Neural progenitor cell (in vitro differentiated cells): ENCODE results near the gene COL8A1. TPM values are rescaled to one million over a fixed set of nuclear protein-coding genes. Genes with fewer than 3 reads are reported as not detected.

Experiments
- DNase-seq: peaks from one replicate; pipeline ENCODE4 v3.0.0-alpha.2; 2016; ENCODE audit warnings: low spot score
- H2AFZ ChIP-seq: fragments of 200-600 bp; sonication (generic); replicated peaks from 2 replicates; pipeline ENCODE4 v1.6.1; 2016; ENCODE audit warnings: antibody characterized with exemption
- H3F3A ChIP-seq: fragments of 200-600 bp; sonication (generic); 2 replicates; pipeline ENCODE4 v1.6.1; 2016; ENCODE audit warnings: antibody characterized with exemption, low read depth
- H3K27ac ChIP-seq: fragments of 200-600 bp; sonication (generic); 2 replicates; pipeline ENCODE4 v1.5.1; 2016; ENCODE audit warnings: mild to moderate bottlenecking
- H3K27me3 ChIP-seq: fragments of 200-600 bp; sonication (generic); 2 replicates; pipeline ENCODE4 v1.6.1; 2016; ENCODE audit warnings: mild to moderate bottlenecking, moderate library complexity
- H3K36me3 ChIP-seq: fragments of 200-600 bp; sonication (generic); 2 replicates; pipeline ENCODE4 v1.5.1; 2016
- H3K4me1 ChIP-seq: fragments of 200-600 bp; sonication (generic); 2 replicates; pipeline ENCODE4 v1.6.1; 2016; ENCODE audit warnings: mixed run types
- H3K4me2 ChIP-seq: fragments of 200-600 bp; sonication (generic); 2 replicates; pipeline ENCODE4 v1.6.1; 2016
- H3K4me3 ChIP-seq: fragments of 200-600 bp; sonication (generic); 2 replicates; pipeline ENCODE4 v1.5.1; 2016
- H3K79me2 ChIP-seq: fragments of 200-600 bp; sonication (generic); 2 replicates; pipeline ENCODE4 v1.6.1; 2016; ENCODE audit warnings: low read depth
- H3K9ac ChIP-seq: fragments of 200-600 bp; sonication (generic); 2 replicates; pipeline ENCODE4 v1.6.1; 2016
- H3K9me3 ChIP-seq: fragments of 200-600 bp; sonication (generic); 2 replicates; pipeline ENCODE4 v1.5.1; 2016; ENCODE audit warnings: low read depth
- H4K20me1 ChIP-seq: fragments of 200-600 bp; sonication (generic); 2 replicates; pipeline ENCODE4 v1.6.1; 2016; ENCODE audit warnings: low read depth
- H3K27ac Mint-ChIP-seq: 3 replicates; pipeline ENCODE4 v1.8.0; 2021; ENCODE audit warnings: mixed read lengths
- H3K27me3 Mint-ChIP-seq: 2 replicates; pipeline ENCODE4 v1.8.0; 2022; ENCODE audit warnings: low read depth, mild to moderate bottlenecking, inconsistent platforms, moderate library complexity, mixed read lengths; ENCODE audit not compliant: insufficient read depth
- H3K36me3 Mint-ChIP-seq: 3 replicates; pipeline ENCODE4 v1.8.0; 2021; ENCODE audit warnings: mixed read lengths
- H3K4me1 Mint-ChIP-seq: 3 replicates; pipeline ENCODE4 v1.8.0; 2021; ENCODE audit warnings: mixed read lengths
- H3K4me3 Mint-ChIP-seq: 3 replicates; pipeline ENCODE4 v1.8.0; 2021; ENCODE audit warnings: mild to moderate bottlenecking, moderate library complexity, mixed read lengths
- H3K9me3 Mint-ChIP-seq: 3 replicates; pipeline ENCODE4 v1.8.0; 2020; ENCODE audit warnings: mixed read lengths
- CTCF ChIP-seq: fragments of 200-600 bp; sonication (generic); IDR thresholded peaks from 2 replicates; pipeline ENCODE4 v1.5.1; 2017; ENCODE audit warnings: antibody characterized with exemption, mild to moderate bottlenecking
- EZH2 ChIP-seq: fragments of 200-600 bp; sonication (generic); IDR thresholded peaks from 2 replicates; pipeline ENCODE4 v1.6.1; 2017; ENCODE audit warnings: antibody characterized with exemption, mild to moderate bottlenecking, moderate library complexity
- EZH2phosphoT487 ChIP-seq: fragments of 200-600 bp; sonication (generic); IDR thresholded peaks from 2 replicates; pipeline ENCODE4 v1.6.1; 2017; ENCODE audit warnings: antibody characterized with exemption
- total RNA-seq: library from RNA; depleted of rRNA; stranded (reverse); fragments of >200 nt; gene quantifications from 2 replicates; pipeline ENCODE4 v1.2.3, GENCODE V29; 2015; ENCODE audit warnings: low replicate concordance

The COL8A1 gene
- total RNA-seq, 1 donor from 2014 or later = not detected

DNA sequence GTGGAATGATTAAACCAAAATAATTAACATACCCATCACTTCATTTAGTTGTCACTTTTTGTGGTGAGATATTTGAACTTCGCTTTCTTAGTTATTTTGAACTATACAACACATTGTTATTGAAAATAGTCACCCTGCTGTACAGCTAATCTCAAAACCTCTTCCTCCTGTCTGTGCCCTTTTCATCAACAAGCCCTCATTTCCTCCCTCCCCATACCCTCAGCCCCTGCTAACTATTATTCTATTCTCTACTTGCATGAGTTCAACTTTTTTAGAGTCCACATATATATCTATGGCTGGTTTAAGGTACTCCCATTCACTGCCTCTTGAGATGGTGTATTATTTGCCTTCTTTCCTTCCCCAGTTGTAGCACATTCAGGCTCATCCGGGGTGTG, 32.2 kb downstream of the COL8A1 start:
- Mint-ChIP-seq H3K27ac (no peak overlapping the region), H3K4me1 (peaks cover 3% of the 10 kb centered on the region), H3K9me3 (no peaks in the 10 kb centered on the region), H3K36me3 (no peaks in the 10 kb centered on the region), H3K4me3 (no peak overlapping the region), H3K27me3 (no peaks in the 10 kb centered on the region)
- no peak overlapping the region for H3K9ac ChIP-seq
- H2AFZ ChIP-seq = no peak overlapping the region
- no peaks in the 10 kb centered on the region for H3K79me2 ChIP-seq
- no peak for DNase-seq
- H3K4me2 ChIP-seq = no peak overlapping the region
- H3K4me3 ChIP-seq = no peak overlapping the region
- no peaks in the 10 kb centered on the region for H3K9me3 ChIP-seq
- H3F3A ChIP-seq = no peaks in the 10 kb centered on the region
- no peak overlapping the region for H3K27ac ChIP-seq
- no peaks in the 10 kb centered on the region for H3K4me1 ChIP-seq
- no peaks in the 10 kb centered on the region for H3K27me3 ChIP-seq
- TF ChIP-seq EZH2 (no peak), CTCF (no peak), EZH2phosphoT487 (no peak)
- H4K20me1 ChIP-seq = no peaks in the 10 kb centered on the region
- no peaks in the 10 kb centered on the region for H3K36me3 ChIP-seq

- H4K20me1 ChIP-seq = no peaks in the 10 kb centered on the region
- TF ChIP-seq EZH2 = no peak
- no peak for TF ChIP-seq CTCF
- TF ChIP-seq EZH2phosphoT487 = no peak
- Mint-ChIP-seq H3K27ac (no peak overlapping the region), H3K36me3 (no peaks in the 10 kb centered on the region), H3K27me3 (no peaks in the 10 kb centered on the region), H3K9me3 (no peaks in the 10 kb centered on the region), H3K4me3 (no peak overlapping the region), H3K4me1 (no peaks in the 10 kb centered on the region)
- no peak overlapping the region for H2AFZ ChIP-seq
- no peaks in the 10 kb centered on the region for H3F3A ChIP-seq
- no peak overlapping the region for H3K4me2 ChIP-seq
- no peak overlapping the region for H3K4me3 ChIP-seq
- no peaks in the 10 kb centered on the region for H3K36me3 ChIP-seq
- H3K27me3 ChIP-seq = no peaks in the 10 kb centered on the region
- DNase-seq = no peak
- H3K27ac ChIP-seq = no peak overlapping the region
- H3K9me3 ChIP-seq = no peaks in the 10 kb centered on the region
- H3K9ac ChIP-seq = no peak overlapping the region
- no peaks in the 10 kb centered on the region for H3K79me2 ChIP-seq
- H3K4me1 ChIP-seq = no peaks in the 10 kb centered on the region
These were observed 35.8 kb downstream of the COL8A1 start for GRCh38 chr3:99674086-99674789.

DNA sequence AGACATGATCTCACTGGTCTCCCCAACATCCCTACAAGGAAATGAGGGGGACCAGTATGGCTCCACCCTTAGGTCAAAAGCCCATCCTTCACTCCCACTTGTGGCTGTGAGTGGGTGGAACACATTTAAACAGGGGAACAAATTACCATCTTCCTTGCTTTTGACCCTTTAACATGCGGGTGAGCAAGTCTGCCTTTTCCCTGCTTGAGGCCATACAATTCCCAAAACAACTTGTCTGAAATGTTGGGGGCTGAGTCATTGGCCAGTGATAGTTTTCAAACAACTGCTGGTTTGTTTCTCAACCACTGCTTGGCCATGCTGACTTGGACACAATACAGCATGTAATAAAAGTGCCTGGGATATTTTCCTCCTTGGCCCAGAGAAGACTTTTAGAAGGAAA, 39.6 kb downstream of the COL8A1 start:
- H3K27ac Mint-ChIP-seq = no peak overlapping the region
- DNase-seq = no peak
- no peak overlapping the region for H3K9ac ChIP-seq

More for the DNA sequence above, 39.6 kb downstream of the COL8A1 start:
- H3K36me3 ChIP-seq = no peaks in the 10 kb centered on the region
- H2AFZ ChIP-seq = no peak overlapping the region
- no peaks in the 10 kb centered on the region for H3K36me3 Mint-ChIP-seq
- H3K4me1 Mint-ChIP-seq = no peaks in the 10 kb centered on the region
- TF ChIP-seq EZH2phosphoT487 (no peak), EZH2 (no peak), CTCF (no peak)
- H3K79me2 ChIP-seq = no peaks in the 10 kb centered on the region
- no peak overlapping the region for H3K4me3 ChIP-seq
- H3K9me3 Mint-ChIP-seq = no peaks in the 10 kb centered on the region
- H3K9me3 ChIP-seq = no peaks in the 10 kb centered on the region
- H3F3A ChIP-seq = no peaks in the 10 kb centered on the region
- H3K4me3 Mint-ChIP-seq = no peak overlapping the region
- no peaks in the 10 kb centered on the region for H3K4me1 ChIP-seq
- no peaks in the 10 kb centered on the region for H4K20me1 ChIP-seq
- no peaks in the 10 kb centered on the region for H3K27me3 Mint-ChIP-seq
- no peaks in the 10 kb centered on the region for H3K27me3 ChIP-seq
- no peak overlapping the region for H3K4me2 ChIP-seq
- no peak overlapping the region for H3K27ac ChIP-seq
